OCI-LY1 (cell line): Measurements from ENCODE around the gene LSAMP.

Source experiments
- CTCF ChIP-seq: fragments of 200-600 bp; sonication (generic), shearing (Covaris generic); IDR thresholded peaks from 2 replicates; pipeline ENCODE4 v1.5.1; 2017; ENCODE audit warnings: mild to moderate bottlenecking, antibody characterized with exemption, low read length, moderate library complexity, mixed read lengths
- EZH2 ChIP-seq: fragments of 200-600 bp; sonication (generic), shearing (Covaris generic); IDR thresholded peaks from 2 replicates; pipeline ENCODE4 v1.8.0; 2017; ENCODE audit warnings: borderline replicate concordance, mixed run types, mild to moderate bottlenecking, antibody characterized with exemption, low read length, moderate library complexity, mixed read lengths

- TF ChIP-seq CTCF, result no peak
- TF ChIP-seq EZH2, result no peak
Measured at GRCh38 chr3:116097226-116097625, 348.1 kb downstream of the LSAMP start.
